IPS DF 4.7 (cell line): ENCODE results near the gene GRIPAP1.

Source experiments
- DNase-seq: peaks from one replicate; pipeline ENCODE4 v3.0.0-alpha.2; 2013; ENCODE audit warnings: low spot score; ENCODE audit errors: extremely low read depth

Gene GRIPAP1

DNA sequence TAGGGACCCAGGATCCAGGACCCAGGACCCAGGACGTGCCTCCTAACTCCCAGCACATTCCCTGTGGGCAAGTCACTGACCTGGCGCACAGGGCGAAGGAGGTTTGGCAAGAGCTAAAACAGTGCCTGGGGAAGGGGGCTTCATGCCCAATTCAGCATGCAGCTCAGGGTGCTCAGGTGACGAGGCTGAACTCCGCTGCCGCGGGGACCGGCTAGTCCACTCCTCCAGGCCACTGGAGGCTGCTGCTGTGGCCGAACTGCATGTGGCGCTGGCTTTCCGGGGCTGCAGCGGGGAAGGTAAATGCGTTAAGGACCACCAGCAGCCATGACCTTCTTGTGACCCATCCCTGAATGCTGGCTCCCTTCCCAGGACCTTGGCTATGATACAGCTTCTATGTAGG, 78.3 kb downstream of the GRIPAP1 start:
- DNase-seq = no peak
